GM19351 (cell line): Measurements from ENCODE around the gene NUDT15.
"Not testable (repeated sequence)": the region's sequence is repeated elsewhere in the genome, so short reads cannot be mapped to it uniquely, and the experiment has no call there.

Experiments
- ATAC-seq: cut with Tn5 transposase; IDR thresholded peaks from one replicate; pipeline ENCODE4 v1.9.1; 2021; ENCODE audit warnings: mild to moderate bottlenecking, moderate library complexity; ENCODE audit not compliant: unreplicated experiment

NUDT15 gene

DNA sequence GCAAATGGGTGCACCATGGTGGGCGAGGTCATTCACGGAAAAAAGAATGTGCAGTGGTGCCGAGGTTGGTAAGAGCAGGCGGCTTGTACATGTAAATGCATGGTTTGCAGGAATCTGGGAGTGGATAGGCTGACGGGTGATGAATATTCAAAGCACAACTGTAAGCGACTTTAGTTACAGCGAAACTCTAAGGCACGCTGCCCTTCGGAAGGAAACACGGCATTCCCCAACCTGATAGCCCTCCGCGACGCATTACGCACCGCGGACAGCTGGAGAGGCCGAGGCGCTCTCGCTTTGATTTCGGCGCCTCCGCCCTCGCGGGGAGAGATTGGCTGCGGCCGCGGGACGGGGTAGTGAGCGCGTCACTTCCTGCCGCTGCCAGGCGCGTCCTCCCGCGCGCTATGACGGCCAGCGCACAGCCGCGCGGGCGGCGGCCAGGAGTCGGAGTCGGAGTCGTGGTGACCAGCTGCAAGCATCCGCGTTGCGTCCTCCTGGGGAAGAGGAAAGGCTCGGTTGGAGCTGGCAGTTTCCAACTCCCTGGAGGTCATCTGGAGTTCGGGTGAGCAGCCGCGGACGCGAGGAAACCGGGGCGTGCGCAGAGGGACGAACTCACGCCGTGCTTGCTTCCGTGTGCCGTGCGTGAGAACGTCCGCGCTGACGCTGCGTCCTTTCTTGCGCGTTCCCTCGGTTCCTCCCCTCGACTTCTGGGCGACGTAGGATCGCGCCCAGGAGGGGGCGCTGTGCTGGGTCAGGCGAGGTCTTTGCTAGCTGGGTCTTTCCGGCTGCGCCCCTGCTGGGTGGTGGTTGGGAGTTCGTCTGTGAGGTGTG lies at the start of gene NUDT15:
Gene NUDT15 (plus strand): TSS at position 381 of the 828 bp plus-strand sequence. CDS start 21 bp downstream, at position 402.
- peak; percentile 90 for ATAC-seq

DNA sequence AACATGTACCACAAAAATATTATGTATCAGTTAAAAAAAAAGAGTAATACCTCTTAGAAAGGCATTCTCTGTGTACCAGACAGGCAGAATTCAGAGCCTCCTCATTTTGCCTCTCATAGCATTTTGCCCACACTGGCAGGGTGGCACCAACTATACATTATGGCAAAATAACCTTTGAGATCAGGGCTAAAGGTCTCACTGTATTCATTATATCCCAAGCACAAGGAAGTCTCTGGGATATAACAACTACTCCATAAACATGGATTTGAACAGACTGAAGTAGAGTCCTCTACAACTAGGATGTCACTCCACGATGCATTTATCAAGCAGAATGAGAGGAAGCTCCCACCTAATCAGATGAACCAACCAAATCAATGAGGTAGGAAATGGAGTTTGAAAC lies 47.1 kb upstream of the NUDT15 start:
- ATAC-seq = no peak

DNA sequence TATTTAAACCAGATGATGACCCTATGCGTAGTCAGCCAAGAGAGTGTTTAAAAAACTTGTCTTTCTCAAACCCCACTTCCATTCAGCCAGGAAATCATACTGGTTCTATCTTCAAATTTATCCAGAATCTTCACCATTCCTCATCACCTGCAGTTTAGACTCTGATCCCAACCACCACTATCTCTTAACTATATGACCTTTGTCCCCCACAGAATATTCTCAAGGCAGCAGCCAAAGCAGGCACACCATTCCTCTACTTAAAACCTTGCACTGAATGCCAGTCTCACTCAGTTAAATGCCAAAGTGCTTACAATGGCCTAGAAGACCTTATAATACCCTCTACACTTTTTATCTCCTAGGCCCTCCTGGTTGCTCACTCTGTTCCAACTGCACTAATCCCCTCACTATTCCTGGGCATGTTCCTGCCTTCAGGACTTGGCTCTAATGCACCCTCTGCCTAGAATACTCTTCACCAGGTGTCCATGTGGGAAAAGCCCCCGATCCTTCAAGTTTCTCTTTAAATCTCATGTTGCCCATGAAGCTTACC lies 46.5 kb upstream of the NUDT15 start:
- no peak for ATAC-seq

DNA sequence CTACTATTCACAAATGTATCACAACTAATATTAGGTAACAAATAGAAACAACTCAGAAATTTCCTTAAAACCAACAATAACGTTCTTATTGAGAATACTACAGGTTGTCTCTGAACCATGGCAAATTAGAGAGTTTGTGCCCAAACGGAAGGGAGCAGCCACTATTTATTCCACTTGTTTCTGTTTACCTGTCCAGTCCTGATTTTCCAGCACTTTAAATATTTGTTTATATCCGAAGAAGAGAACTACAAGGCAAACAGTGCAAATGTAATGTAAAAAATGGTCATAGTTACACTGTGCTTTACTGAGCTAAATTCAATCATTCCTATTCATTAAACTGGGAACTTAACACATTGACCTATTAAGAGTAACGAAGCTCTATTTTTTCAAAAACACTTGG lies 45.7 kb upstream of the NUDT15 start:
- ATAC-seq = no peak

DNA sequence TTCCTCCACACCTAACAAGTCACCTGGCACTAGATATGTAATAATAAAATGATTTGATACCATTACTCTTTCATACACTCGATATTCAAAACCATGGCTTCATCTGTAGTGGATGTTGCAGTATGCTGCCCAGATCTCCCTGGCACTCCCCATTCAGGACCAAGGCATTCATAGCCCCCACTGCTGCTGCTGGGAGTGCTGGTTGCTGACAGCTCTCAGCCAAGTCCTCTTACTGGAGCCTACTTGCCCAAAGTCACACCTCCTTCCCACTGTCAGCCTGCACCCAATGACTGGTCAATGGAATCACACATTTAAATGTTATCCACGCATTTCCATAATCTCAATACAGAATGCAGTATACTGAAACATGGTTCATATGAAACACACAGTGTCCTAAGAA lies 40.1 kb upstream of the NUDT15 start:
- no peak for ATAC-seq

DNA sequence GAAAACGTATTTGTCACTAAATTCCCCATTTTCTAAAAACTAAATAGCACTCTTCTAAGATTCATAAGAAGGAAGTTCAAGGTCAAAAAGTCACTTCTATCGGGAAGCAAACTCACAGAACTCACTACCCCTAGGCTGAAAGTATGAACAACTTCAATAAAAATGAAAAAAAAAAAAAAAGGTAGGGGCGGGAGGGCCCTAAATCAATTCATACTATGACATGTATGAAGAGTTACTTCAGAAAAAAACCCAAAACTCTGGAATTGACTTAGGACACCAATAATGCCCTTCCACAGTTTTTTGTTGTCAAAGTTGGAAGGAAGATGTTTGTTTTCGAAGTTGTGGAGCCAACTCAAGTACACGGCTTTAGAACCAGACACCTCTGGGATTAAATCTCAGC lies 37.6 kb upstream of the NUDT15 start:
- ATAC-seq = no peak

DNA sequence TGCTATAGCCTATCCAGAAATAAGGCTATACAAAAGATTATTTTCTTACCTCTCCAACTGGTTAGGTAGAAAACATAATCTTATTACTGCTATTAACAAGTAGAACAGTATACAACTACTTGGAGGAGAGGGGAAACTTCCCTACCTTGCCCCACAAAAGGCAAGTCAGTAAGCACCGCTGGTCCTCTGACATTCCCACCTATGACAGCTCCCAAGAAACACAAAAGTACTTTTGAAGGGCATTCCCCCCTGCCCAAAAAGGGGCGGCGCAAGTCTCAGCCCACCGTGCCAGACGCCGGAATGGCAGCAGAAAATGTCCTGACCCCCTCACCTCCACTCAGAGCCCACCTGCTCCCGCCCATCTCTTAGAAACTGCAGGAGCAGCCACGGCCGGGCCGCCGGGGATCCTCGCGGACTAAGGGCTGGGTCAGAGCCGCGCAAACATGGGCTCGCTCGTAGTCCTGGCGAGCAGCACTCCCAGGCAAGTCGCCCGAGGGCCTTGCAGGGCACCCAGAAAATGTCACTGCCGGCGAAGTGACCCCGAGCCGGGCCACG lies 36.9 kb upstream of the NUDT15 start:
- ATAC-seq = peak; percentile 39

DNA sequence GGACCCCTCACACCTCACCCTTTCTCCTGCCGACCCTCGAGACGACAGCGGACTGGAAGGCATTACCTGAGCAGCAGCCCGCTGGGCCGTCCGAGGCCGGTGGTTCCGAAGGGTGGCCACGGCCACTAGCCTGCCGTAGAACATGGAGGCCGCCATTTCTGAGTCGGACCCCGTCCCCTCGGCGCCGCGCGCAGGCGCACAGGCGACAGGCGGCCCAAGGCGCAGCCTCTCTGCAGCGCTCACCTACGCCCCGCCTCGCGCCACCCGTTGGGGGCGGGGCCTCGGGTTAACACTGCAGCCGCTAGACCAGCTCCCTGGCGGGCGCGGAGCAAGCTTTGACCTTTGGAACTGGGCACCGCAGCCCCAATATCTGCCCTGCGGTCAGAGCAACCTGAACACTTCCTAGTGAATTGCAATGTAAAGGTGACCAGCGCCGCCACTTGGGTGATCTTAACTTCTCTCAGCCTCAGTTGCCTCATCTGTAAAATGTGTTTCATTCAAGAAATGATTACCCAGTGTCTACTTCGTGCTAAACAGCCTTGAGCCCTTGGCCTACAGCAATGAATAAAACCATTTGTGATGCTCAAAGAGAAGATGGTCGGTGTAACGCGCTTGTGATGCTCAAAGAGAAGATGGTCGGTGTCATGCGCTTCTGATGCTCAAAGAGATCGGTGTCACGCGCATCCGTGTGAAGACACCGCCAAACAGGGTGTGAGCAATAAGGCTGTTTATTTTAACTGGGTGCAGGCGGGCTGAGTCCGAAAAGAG lies 36.2 kb upstream of the NUDT15 start, which contains the start of gene SUCLA2:
Gene SUCLA2 (minus strand): TSS at position 160 of the 768 bp plus-strand sequence. CDS start 4 bp downstream, at position 156.
- ATAC-seq = peak; percentile 99

DNA sequence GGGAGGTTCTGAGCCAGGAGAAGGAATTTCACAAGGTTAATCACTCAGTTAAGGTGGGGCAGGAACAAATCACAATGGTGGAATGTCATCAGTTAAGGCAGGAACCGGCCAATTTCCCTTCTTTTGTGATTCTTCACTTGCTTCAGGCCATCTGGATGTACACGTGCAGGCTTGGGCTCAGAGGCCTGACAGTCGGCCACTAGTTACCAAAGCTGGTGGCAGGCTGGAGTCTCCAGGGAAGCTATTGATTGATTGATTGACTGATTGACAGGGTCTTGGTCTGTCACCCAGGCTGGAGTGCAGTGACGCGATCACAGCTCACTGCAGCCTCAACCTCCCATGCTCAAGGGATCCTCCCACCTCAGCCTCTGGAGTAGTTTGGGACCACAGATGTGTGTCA lies 35.5 kb upstream of the NUDT15 start:
- ATAC-seq = not testable (repeated sequence)

DNA sequence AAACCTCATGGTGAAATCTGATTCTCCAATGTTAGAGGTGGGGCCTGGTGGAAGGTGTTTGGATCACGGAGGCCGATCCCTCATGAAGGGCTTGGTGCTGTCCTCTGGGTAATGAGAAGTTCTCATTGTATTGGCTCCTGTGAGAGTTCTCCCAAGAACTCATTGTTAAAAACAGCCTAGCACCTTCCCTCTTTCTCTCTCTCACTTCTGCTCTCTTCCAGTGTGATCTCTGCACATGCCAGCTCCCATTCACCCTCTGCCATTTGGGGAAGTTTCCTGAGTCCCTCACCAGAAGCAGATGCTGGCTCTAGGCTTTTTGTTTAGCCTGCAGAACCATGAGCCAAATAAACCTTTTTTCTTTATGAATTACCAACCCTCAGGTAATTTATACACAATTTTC lies 33.3 kb upstream of the NUDT15 start:
- ATAC-seq = no peak

DNA sequence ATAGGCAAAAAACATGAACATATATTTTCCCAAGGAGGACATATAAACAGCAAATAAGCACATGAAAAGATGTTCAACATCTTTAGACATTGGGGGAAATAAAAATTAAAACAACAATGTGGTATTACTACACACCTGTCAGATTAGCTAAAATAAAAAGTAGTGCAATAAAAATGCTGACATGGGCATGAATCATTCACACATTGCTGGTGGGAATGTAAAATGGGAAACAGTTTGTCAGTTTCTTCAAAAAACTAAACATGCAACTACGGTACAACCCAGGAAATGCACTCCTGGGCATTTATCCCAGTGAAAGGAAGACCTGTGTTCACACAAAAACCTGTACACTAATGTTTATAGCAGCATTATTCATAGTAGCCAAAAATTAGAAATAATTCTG lies 31.1 kb upstream of the NUDT15 start:
- ATAC-seq = no peak

DNA sequence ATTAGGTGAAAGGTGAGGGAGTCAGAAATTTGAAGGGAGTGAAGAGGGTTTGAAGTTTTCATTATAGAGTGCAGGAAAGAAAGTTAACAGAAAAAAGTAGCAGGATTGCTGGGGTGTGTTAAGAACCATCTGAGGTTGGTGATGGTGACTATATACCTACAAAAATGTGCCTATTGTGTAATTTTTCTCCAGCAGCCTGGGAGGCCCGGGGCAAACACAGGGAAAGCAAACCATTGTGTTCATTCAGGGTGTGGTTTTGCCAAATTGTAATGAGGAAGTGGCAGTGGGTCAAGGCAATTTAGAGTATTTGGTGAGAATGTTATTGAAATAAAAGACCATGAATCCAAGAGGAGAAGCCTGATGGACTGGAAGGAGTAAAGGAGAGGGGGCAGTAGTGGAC lies 28.2 kb upstream of the NUDT15 start:
- no peak for ATAC-seq

DNA sequence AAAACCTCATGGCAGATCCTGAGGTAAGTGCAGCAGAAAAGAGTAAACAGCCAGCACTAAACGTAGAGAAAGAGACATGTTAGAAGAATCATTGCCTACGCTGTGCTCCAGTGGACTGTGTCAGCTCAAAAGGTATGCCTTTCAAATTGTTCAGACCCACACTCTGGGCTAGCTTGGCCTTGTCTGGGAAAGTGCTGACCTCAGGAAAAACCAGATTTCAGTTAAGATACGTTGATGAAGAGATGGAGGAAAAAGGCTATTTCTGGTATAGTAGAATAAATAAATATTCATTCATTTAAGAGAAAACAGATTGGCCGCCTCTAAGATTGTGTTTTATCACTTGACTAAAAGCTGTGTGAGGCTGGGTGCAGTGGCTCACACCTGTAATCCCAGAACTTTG lies 26.8 kb upstream of the NUDT15 start:
- ATAC-seq = no peak

DNA sequence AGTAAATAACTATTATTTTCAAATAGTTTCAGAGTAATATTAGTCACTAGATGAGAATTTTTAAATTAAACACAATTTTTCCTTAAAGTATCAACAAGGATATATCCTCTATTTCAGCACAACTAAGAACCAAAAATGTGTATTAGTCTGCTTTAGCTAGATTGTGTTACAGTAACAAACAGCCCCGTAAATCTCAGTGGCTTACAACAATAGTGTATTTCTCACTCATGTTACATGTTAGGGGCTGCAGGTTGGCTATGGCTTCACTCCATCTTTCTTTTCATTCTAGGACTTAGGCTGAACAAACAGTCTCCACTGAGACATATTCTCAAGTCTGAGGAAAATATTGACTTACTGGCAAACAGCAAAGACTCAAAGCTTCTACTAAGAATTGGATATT lies 24.9 kb upstream of the NUDT15 start:
- ATAC-seq = no peak

DNA sequence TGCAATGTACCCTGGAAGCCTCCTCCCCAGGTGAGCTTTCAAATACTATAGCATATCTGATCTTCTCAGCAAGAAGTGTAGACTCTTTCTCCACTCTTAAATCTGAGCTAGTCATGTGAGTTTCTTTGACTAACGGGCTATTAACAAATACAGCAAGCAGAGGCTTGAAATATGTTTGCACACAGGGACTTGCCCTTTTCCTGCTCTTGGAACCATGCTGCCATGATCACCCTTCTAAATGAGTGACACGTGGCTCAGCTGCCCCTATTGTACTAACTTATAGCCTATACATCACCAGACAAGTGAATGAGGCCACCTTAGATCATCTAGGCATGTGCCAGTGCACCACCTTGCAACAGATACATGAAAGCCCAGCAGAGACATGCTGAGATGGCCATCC lies 23.2 kb upstream of the NUDT15 start:
- ATAC-seq = no peak

DNA sequence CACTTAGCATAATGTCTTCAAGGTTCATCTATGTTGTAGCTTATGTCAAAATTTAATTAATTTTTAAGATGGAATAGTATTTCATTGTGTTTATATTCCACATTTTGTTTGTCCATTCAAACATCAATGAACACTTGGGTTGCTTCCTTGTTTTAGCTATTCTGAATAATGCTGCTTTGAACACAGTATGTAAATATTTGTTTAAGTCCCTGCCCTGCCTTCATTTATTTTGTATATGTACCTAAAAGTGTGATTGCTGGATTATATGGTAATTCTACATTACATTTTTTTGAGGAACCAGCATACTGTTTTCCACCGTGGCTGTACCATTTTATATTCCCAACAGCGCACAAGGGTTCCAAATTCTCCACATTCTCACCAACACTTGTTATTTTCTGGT lies 18.9 kb upstream of the NUDT15 start:
- no peak for ATAC-seq

DNA sequence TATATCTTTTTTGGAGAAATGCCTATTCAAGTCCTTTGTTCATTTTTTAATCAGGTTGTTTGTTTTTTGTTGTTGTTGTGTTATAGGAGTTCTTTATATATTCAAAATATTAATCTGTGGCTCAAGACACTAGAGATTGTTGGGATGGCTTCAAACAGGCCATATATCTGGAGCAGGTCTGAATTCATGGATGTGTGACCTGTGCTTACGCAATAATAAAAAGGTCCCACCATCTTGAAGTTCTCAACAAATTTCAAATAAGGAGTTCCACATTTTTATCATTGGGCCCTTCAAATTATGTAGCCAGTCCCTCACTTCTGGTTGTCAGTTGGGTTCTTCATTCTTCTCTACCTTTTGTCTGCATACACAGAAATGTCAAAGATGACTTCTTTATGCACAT lies 17.7 kb upstream of the NUDT15 start:
- ATAC-seq = no peak

DNA sequence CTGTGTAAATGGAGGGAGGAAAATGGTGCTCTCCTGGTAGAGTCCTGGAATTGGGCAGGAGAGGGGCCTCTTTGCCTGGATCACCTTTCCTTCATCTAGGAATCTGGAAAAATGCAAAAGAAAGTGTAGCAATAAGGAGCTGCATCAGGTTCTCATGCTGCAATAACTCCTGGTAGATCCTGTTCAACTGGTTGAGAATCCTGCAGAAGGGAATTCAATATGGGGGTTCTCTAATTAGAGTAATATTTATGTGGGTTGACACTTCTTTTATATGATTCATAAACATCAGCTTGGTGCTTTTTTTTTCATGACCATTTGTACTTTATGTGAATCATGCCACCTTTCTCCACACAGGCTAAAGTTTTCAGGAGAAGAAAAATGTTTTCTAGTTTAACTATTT lies 9.5 kb upstream of the NUDT15 start:
- ATAC-seq = no peak

DNA sequence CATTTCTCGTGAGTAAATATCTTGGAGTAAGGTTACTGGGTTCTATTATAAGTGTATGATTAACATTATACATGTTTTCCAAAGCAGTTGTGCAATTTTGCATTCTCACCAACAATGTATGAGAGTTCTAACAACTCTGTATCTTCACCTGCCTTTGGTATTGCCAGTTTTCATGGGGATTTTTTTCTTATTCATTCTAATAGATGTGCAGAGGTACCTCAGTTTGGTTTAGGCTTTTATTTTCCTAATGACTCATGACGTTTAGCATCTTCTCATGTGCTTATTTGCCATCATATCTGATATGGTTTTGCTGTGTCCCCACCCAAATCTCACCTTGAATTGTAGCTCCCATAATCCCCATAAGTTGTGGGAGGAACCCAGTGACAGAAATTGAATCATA lies 7.7 kb upstream of the NUDT15 start:
- no peak for ATAC-seq

DNA sequence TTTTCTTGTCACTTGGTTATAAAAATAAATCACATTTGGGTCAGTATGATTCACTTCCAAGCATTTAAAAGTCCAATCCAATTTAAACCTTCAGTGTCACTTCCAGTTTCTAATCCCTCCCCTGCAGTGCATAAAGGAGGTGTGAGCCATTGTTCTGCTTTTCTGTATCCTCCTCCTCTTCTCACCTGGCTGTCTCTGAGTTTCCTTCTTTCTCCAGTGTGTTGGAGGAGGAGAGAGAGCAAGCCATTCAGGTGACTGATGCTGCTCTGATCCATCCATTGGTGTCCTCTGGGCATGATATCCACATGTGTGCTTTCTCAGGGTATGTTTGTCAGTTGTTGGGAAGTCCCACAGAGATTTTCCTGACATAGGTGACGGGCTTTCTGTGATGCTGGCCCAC lies 1.2 kb downstream of the NUDT15 start:
- no peak for ATAC-seq

DNA sequence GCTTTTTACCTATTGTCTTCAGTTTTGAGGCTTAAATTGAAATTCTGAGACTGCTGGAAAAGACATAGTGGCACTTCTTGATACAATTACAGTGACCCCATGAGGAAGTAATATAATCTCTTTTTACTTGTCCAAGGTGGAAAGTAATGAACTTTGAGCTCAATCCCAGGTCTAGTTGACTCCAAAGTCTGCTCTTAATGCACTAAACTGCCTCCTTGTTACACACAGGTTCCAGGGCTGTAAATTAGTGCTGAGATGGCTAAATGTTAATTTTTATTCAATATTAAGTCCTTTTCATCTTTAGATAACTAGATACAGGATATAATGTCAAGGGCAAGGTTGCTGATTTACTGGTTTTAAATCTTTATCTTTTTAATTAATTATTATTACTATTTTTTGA lies 2.5 kb downstream of the NUDT15 start:
- no peak for ATAC-seq

DNA sequence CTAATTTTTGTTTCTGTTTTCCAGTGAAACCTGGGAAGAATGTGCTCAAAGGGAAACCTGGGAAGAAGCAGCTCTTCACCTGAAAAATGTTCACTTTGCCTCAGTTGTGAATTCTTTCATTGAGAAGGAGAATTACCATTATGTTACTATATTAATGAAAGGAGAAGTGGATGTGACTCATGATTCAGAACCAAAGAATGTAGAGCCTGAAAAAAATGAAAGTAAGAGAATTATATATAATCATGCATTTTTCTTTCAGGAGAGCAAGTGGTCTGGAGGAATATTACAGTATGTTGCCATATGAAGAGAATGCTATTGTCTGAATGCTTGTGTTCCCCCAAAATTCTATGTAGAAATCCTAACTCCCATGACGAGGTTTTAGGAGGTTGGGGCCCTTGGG lies 3.4 kb downstream of the NUDT15 start:
- ATAC-seq = no peak
